ENCODE results near the gene ZNF710. TPM values are rescaled to one million over a fixed set of nuclear protein-coding genes. Genes with fewer than 3 reads are reported as not detected.

Gene ZNF710
- total and polyA plus RNA-seq, 2 of the 13 experiments (the other 11 are each of a cell fraction or from before 2014, with no cell fraction given), result 4.7 to 20.6 TPM

DNA sequence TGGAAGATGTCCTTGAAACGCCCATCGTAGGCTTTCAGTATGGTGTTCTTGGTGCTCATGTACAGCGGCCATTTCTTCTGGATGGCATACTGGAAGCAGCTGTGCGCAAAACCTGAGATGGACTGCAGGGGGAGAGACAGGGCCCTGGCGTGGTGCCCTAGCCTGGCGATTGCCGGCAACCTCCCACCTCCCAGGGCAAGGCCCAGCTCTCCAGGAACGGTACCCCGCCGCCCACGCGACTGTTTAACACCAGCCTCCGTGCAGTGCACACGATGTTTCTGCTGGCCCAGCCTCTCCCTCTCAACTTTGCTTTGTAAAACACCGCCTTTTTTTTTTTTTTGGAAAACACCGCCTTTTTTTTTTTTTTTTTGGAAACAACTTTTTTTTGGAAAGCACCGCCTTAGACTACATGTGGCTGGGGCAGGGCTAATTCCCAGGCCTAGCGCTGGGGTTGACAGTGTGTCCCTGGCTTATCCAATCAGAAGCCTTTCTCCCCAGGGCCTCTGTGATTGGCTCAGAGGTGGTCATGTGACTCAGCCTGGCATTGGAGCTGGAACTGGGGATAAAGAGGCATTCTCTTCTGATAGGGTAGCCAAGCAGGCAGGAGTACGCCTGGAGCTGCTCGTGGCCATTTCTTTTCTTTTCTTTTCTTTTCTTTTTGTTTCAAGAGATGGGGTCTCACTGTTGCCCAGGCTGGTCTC is 86.5 kb downstream of the ZNF710 start (continued):
- TF ChIP-seq, protein P1, sequence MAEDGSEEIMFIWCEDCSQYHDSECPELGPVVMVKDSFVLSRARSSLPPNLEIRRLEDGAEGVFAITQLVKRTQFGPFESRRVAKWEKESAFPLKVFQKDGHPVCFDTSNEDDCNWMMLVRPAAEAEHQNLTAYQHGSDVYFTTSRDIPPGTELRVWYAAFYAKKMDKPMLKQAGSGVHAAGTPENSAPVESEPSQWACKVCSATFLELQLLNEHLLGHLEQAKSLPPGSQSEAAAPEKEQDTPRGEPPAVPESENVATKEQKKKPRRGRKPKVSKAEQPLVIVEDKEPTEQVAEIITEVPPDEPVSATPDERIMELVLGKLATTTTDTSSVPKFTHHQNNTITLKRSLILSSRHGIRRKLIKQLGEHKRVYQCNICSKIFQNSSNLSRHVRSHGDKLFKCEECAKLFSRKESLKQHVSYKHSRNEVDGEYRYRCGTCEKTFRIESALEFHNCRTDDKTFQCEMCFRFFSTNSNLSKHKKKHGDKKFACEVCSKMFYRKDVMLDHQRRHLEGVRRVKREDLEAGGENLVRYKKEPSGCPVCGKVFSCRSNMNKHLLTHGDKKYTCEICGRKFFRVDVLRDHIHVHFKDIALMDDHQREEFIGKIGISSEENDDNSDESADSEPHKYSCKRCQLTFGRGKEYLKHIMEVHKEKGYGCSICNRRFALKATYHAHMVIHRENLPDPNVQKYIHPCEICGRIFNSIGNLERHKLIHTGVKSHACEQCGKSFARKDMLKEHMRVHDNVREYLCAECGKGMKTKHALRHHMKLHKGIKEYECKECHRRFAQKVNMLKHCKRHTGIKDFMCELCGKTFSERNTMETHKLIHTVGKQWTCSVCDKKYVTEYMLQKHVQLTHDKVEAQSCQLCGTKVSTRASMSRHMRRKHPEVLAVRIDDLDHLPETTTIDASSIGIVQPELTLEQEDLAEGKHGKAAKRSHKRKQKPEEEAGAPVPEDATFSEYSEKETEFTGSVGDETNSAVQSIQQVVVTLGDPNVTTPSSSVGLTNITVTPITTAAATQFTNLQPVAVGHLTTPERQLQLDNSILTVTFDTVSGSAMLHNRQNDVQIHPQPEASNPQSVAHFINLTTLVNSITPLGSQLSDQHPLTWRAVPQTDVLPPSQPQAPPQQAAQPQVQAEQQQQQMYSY (CRISPR knock-in tag; IDR thresholded peaks at IDR 0.05), result peak; percentile 79
- TF ChIP-seq, protein P2, sequence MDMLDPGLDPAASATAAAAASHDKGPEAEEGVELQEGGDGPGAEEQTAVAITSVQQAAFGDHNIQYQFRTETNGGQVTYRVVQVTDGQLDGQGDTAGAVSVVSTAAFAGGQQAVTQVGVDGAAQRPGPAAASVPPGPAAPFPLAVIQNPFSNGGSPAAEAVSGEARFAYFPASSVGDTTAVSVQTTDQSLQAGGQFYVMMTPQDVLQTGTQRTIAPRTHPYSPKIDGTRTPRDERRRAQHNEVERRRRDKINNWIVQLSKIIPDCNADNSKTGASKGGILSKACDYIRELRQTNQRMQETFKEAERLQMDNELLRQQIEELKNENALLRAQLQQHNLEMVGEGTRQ (IDR thresholded peaks at IDR 0.05; ENCODE audit: low read depth, low read length), result peak; percentile 32; the same call in 1 of the 2 replicates
- TF ChIP-seq, protein P2 (CRISPR knock-in tag; IDR thresholded peaks at IDR 0.05; ENCODE audit: borderline replicate concordance), result peak; percentile 29; the same call in 1 of the 2 replicates
- TF ChIP-seq REL (CRISPR knock-in tag; conservative IDR thresholded peaks at IDR 0.05) (no peak), HNRNPL (IDR thresholded peaks at IDR 0.05; ENCODE audit: low read depth, low read length) (peak; percentile 89; the same call in 1 of the 2 replicates), NFYB (CRISPR knock-in tag; IDR thresholded peaks at IDR 0.05) (peak; percentile 53), ZNF331 (CRISPR knock-in tag; IDR thresholded peaks at IDR 0.05) (no peak)

All from HepG2 (cell line).